Epithelial cell of alveolus of lung (primary cell): ENCODE data around the gene HBP1. TPM values are rescaled to one million over a fixed set of nuclear protein-coding genes. Genes with fewer than 3 reads are reported as not detected.

Experiments
- total RNA-seq: library from RNA; depleted of rRNA; stranded (reverse); fragments of >200 nt; gene quantifications from 2 replicates; pipeline ENCODE4 v1.2.1, GENCODE V29; 2015

HBP1 gene, protein sequence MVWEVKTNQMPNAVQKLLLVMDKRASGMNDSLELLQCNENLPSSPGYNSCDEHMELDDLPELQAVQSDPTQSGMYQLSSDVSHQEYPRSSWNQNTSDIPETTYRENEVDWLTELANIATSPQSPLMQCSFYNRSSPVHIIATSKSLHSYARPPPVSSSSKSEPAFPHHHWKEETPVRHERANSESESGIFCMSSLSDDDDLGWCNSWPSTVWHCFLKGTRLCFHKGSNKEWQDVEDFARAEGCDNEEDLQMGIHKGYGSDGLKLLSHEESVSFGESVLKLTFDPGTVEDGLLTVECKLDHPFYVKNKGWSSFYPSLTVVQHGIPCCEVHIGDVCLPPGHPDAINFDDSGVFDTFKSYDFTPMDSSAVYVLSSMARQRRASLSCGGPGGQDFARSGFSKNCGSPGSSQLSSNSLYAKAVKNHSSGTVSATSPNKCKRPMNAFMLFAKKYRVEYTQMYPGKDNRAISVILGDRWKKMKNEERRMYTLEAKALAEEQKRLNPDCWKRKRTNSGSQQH
- 45.5 and 95.7 TPM in 2 replicates for total RNA-seq

DNA sequence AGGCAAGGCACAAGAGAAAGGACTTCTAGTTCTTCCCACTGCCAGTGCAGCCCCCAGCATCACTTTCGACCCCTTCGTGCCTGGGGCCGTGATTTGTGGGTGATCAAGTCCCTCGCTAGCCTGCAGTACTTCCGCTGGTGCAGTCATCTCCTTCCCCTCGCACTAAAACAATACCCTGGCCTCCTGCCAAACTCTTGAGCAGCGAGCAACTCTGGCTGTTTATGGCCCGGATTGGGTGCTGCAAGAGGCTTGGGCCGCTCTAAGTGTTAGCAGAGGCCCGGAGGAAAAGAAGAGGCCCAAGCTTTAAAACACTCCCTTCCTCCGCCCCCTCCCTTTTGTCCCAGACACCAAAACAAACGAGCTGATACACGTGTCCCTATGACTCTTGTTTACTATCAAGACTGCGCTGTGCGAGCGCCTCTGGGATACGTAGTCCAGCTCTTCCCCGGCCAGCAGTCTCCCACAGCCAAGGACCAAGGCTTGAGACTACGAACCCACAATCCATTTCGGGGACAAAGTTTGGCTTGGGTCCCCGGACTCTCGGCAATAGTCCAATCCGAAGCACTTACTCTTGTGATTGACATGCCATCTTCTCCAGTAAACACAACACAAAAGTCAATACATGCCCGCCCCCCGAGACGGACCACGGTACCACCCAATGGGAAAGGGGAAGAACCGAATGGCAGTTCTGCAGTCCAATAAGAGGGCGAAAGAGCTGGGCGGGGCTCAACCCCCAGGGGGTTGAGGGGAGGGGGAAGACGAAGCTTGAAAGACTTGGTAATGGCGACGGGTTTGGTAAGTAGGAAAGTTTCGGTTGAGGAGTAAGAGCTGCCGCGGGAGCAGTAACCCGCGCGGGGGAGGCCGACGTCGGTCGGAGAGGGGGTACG lies at the start of gene HBP1:
Gene HBP1, plus strand, starts transcription at position 771 of the 887 bp plus-strand sequence. CDS start 10,891 bp downstream, outside the sequence.

Other genes starting within 250 kb of the HBP1 start
- gene PRKAR2B, start 124.3 kb upstream of the HBP1 start, total RNA-seq, result 7.9 and 47.7 TPM in 2 replicates